Measurements from ENCODE around the gene SLC7A5. TPM values are rescaled to one million over a fixed set of nuclear protein-coding genes. Genes with fewer than 3 reads are reported as not detected.

Gene SLC7A5
- total and polyA plus RNA-seq, 8 donors, result 9.6 to 35.0 (median 11.1) TPM

DNA sequence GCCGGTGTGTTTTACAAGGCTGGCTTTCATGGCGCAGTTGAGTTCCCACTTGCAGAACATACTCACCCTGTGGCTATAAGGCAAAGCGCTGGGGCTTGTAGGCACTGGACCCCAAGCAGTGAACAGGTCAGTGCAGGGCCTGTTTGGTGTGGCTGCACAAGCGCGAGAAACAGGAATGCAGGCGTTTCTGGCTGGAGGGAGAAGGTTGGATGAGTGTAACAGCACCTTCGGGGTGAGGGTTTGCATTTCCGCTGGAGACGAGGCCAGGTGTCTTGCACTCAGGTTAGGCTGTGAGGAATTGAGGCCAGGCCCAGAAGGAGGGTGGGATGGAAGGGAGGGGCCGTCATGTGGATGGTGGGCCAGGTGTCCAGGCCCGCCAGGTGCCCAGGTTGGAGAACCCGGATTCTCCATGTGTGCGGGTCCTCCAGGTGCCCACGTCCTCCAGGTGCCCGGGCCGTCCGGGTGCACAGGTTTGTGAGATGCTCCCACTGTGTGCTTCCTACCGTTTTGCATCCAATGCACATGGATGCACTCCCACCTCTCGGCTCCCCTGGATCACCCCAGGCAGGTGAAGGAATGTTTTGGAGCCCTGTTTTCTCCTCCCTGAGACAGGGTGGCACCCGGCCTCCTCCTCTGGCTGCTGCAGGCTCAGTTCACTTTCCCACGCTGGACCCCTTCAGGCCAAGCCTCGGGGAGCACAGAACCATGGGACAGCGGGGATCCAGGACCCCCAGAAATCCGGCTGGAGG is 46.0 kb downstream of the SLC7A5 start:
- TF ChIP-seq CTCF (IDR thresholded peaks at IDR 0.05), result no peak
- Histone ChIP-seq H3K27me3 (peaks cover 0 to 32% of the 10 kb centered on the region in 2 donors), H3K9me3 (peaks cover 0 to 7% of the 10 kb centered on the region in 2 donors), H3K36me3 (no peaks in the 10 kb centered on the region), H3K27ac (no peak overlapping the region), H3K4me3 (no peak overlapping the region), H3K4me1 (no peaks in the 10 kb centered on the region)
- ATAC-seq, result no peak
- DNase-seq, result no peak
- intact Hi-C loops (cut with DNase I), result no loop called here

GRCh38 chr16:87822108-87822970 is 47.0 kb downstream of the SLC7A5 start:
- Histone ChIP-seq H3K36me3 (no peaks in the 10 kb centered on the region), H3K27ac (no peak overlapping the region), H3K4me1 (no peaks in the 10 kb centered on the region), H3K27me3 (peaks cover 0 to 32% of the 10 kb centered on the region in 2 donors), H3K9me3 (peaks cover 0 to 17% of the 10 kb centered on the region in 2 donors), H3K4me3 (no peak overlapping the region)
- TF ChIP-seq CTCF (IDR thresholded peaks at IDR 0.05), result no peak
- ATAC-seq, result no peak
- intact Hi-C loops (cut with DNase I), result no loop called here
- DNase-seq, result peak in 1 of 4 donors; percentile 44

GRCh38 chr16:87821376-87822107 is 47.8 kb downstream of the SLC7A5 start:
- TF ChIP-seq CTCF (IDR thresholded peaks at IDR 0.05), result no peak
- peaks cover 0 to 32% of the 10 kb centered on the region in 2 donors for H3K27me3 ChIP-seq
- no peaks in the 10 kb centered on the region for H3K36me3 ChIP-seq
- no peak for DNase-seq
- H3K4me1 ChIP-seq, result no peaks in the 10 kb centered on the region
- ATAC-seq, result no peak
- no peak overlapping the region for H3K4me3 ChIP-seq
- intact Hi-C loops (cut with DNase I), result no loop called here
- H3K27ac ChIP-seq, result no peak overlapping the region
- peaks cover 0 to 25% of the 10 kb centered on the region in 2 donors for H3K9me3 ChIP-seq

DNA sequence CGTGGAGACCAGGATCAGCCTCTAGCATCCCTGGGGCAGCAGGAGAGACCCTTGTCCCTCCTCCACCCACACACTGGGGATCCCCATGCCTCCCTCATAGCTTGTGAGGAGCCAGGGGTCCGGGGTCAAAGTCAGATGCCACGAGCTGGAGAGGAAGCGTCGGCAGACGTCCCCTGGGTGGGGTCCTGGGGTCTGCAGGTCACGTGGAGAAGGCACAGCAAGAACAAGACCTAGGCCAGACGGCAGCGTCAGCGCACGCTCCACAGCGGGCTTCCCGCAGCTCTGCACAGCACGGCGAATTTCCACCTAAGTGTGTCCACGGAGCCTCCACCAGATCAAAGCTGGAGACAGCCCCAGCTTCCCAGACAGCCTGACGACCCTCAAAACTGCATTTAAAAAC is 49.3 kb downstream of the SLC7A5 start:
- peaks cover 0 to 4% of the 10 kb centered on the region in 2 donors for H3K4me1 ChIP-seq
- intact Hi-C loops (cut with DNase I), result no loop called here
- no peak overlapping the region for H3K4me3 ChIP-seq
- H3K27ac ChIP-seq, result no peak overlapping the region
- no peak for DNase-seq
- ATAC-seq, result no peak
- H3K36me3 ChIP-seq, result no peaks in the 10 kb centered on the region
- no peak for TF ChIP-seq CTCF (IDR thresholded peaks at IDR 0.05)
- peaks cover 0 to 26% of the 10 kb centered on the region in 2 donors for H3K9me3 ChIP-seq
- H3K27me3 ChIP-seq, result peaks cover 0 to 22% of the 10 kb centered on the region in 2 donors
